Endothelial cell of umbilical vein (primary cell): ENCODE data around the gene UPF2. TPM values are rescaled to one million over a fixed set of nuclear protein-coding genes. Genes with fewer than 3 reads are reported as not detected.
A peak's percentile ranks its signal among the peaks of the same experiment; 100 is the strongest.

Experiments
- BruUV-seq: library from RNA; stranded (reverse); fragments of 400-500 nt; replicated peaks from 2 replicates; lab custom pipeline; 2021; lab: Mats Ljungman, UMichigan
- CTCF ChIA-PET: fragments of 300-600, 350-600 bp; sonication (Branson Sonifier 250); formaldehyde crosslinking; loops from one replicate; lab custom pipeline; 2021; ENCODE audit warnings: antibody characterized with exemption, inconsistent platforms; lab: Charles Lee
- POLR2A ChIA-PET: fragments of 300-600, 350-600 bp; sonication (Branson Sonifier 250); formaldehyde crosslinking; loops from one replicate; lab custom pipeline; 2021; ENCODE audit warnings: antibody characterized with exemption, inconsistent platforms; lab: Charles Lee
- DNase-seq: peaks from one replicate; pipeline ENCODE4 v3.0.0-alpha.2; 2011; ENCODE audit warnings: low read depth, low spot score
- FAIRE-seq: peaks from 2 replicates; lab custom pipeline; 2011; peaks lifted over from hg19 to GRCh38; lab: Jason Lieb, UNC
- H2AFZ ChIP-seq: 2 replicates; pipeline ENCODE4 v1.6.0; 2012; ENCODE audit warnings: low read depth, low read length, control low read depth, inconsistent platforms
- H3K27ac ChIP-seq: 2 replicates; pipeline ENCODE4 v1.5.1; 2011; ENCODE audit warnings: low read depth, mild to moderate bottlenecking, control low read depth, low read length, moderate library complexity; ENCODE audit not compliant: insufficient read depth
- H3K27me3 ChIP-seq, 2 experiments: 2 replicates each; pipeline versions ENCODE4 v1.6.0 to v1.6.1; 2011; ENCODE audit warnings: low read length in 2 of 2, mixed read lengths in 1 of 2; ENCODE audit not compliant: control insufficient read depth in 2 of 2, insufficient read depth in 2 of 2
- H3K36me3 ChIP-seq, 2 experiments: 2 replicates in 1 of 2; 3 replicates in 1 of 2; pipeline ENCODE4 v1.5.1; 2011; ENCODE audit warnings: low read length in 2 of 2, mild to moderate bottlenecking in 1 of 2, moderate library complexity in 1 of 2; ENCODE audit not compliant: control insufficient read depth in 2 of 2, insufficient read depth in 2 of 2; ENCODE audit errors: extremely low read depth in 1 of 2
- H3K4me1 ChIP-seq: 3 replicates; pipeline ENCODE4 v1.5.1; 2011; ENCODE audit warnings: mild to moderate bottlenecking, low read length; ENCODE audit not compliant: control insufficient read depth, insufficient read depth; ENCODE audit errors: extremely low read depth
- H3K4me2 ChIP-seq: 2 replicates; pipeline ENCODE4 v1.6.1; 2011; ENCODE audit warnings: low read length, control low read depth, mixed read lengths; ENCODE audit not compliant: insufficient read depth
- H3K4me3 ChIP-seq, 3 experiments: fragments of 200-600 bp in 1 of 3; sonication (generic), shearing (Covaris generic) in 1 of 3; replicated peaks in 1 of 3; 2 replicates each; pipeline ENCODE4 v1.5.1; 2011 to 2016; ENCODE audit warnings: control low read depth in 3 of 3, low read length in 3 of 3, mild to moderate bottlenecking in 2 of 3, inconsistent platforms in 1 of 3, low read depth in 1 of 3, moderate library complexity in 1 of 3; ENCODE audit not compliant: insufficient read depth in 1 of 3
- H3K79me2 ChIP-seq: 2 replicates; pipeline ENCODE4 v1.6.0; 2012; ENCODE audit warnings: low read length, inconsistent platforms; ENCODE audit not compliant: control insufficient read depth, insufficient read depth
- H3K9ac ChIP-seq: replicated peaks from 2 replicates; pipeline ENCODE3; 2011; ENCODE audit warnings: low read length, control low read depth; ENCODE audit not compliant: insufficient read depth; ENCODE audit errors: extremely low read depth
- H3K9me1 ChIP-seq: replicated peaks from 3 replicates; pipeline ENCODE4 v1.6.0; 2011; ENCODE audit warnings: mild to moderate bottlenecking, low read length; ENCODE audit not compliant: control insufficient read depth, insufficient read depth; ENCODE audit errors: extremely low read depth
- H3K9me3 ChIP-seq: replicated peaks from 2 replicates; pipeline ENCODE4 v1.5.1; 2012; ENCODE audit warnings: low read length, inconsistent platforms; ENCODE audit not compliant: control insufficient read depth, insufficient read depth
- H4K20me1 ChIP-seq: replicated peaks from 2 replicates; pipeline ENCODE3; 2011; ENCODE audit warnings: mild to moderate bottlenecking, low read length; ENCODE audit not compliant: control insufficient read depth, insufficient read depth; ENCODE audit errors: extremely low read depth
- EZH2 ChIP-seq: IDR thresholded peaks from 2 replicates; pipeline ENCODE4 v1.6.1; 2012; ENCODE audit warnings: borderline replicate concordance, low read depth, mild to moderate bottlenecking, moderate library complexity, low read length, inconsistent platforms; ENCODE audit not compliant: severe bottlenecking
- FOS ChIP-seq: IDR thresholded peaks from 2 replicates; pipeline ENCODE4 v1.6.1; 2011; ENCODE audit warnings: mild to moderate bottlenecking, low read length, moderate library complexity, borderline replicate concordance; ENCODE audit not compliant: insufficient read depth
- GATA2 ChIP-seq: IDR thresholded peaks from 2 replicates; pipeline ENCODE4 v1.7.0; 2011; ENCODE audit warnings: low read depth, mild to moderate bottlenecking, moderate library complexity, mixed read lengths, low read length; ENCODE audit not compliant: insufficient read length, insufficient read depth
- JUN ChIP-seq: IDR thresholded peaks from 2 replicates; pipeline ENCODE4 v1.6.1; 2011; ENCODE audit warnings: borderline replicate concordance, low read depth; ENCODE audit not compliant: insufficient read length, insufficient read depth
- MYC ChIP-seq: IDR thresholded peaks from one replicate; pipeline ENCODE4 v1.6.1; 2011; ENCODE audit warnings: mild to moderate bottlenecking, low read depth, low read length
- POLR2A ChIP-seq: IDR thresholded peaks from 2 replicates; pipeline ENCODE4 v1.6.1; 2012; ENCODE audit warnings: low read depth, mild to moderate bottlenecking, control low read depth, low read length
- POLR2AphosphoS5 ChIP-seq: IDR thresholded peaks from 2 replicates; pipeline ENCODE4 v1.6.1; 2012; ENCODE audit warnings: low read depth, mild to moderate bottlenecking, control low read depth, low read length, moderate library complexity; ENCODE audit not compliant: insufficient read depth
- dilution Hi-C: fragments of 300-500 bp; cut with MboI; formaldehyde crosslinking; loops from one replicate; pipeline ENCODE4 v1.15.0; 2019; ENCODE audit warnings: low sequenced_read_pairs; ENCODE audit not compliant: extremely low pct_ligation_motif_present
- intact Hi-C: fragments of 100-400 bp; cut with micrococcal nuclease; formaldehyde crosslinking; loops from one replicate; pipeline ENCODE4 v1.10.0; 2022
- polyA plus RNA-seq, 4 experiments: library from polyadenylated mRNA; depleted of rRNA in 3 of 4; stranded (reverse) in 3 of 4; unstranded in 1 of 4; fragments of >200 nt; gene quantifications; 2 replicates each; pipeline versions ENCODE4 v1.2.1 to v1.2.3, GENCODE V29; 2011 to 2012; ENCODE audit warnings: missing spikeins in 1 of 4
- total RNA-seq: library from RNA; stranded (reverse); gene quantifications from 2 replicates; pipeline ENCODE4 v1.2.3, GENCODE V29; 2021
- TF ChIP-seq, protein P1 (sequence below), 2 donors: IDR thresholded peaks; 1 replicate in 1 of 2; 2 replicates in 1 of 2; pipeline ENCODE4 v1.5.1; 2011; ENCODE audit warnings: low read length in 2 of 2, mild to moderate bottlenecking in 2 of 2, moderate library complexity in 2 of 2, control low read depth in 1 of 2, inconsistent platforms in 1 of 2, low read depth in 1 of 2; ENCODE audit not compliant: insufficient read depth in 1 of 2; ENCODE audit errors: extremely low read depth in 1 of 2
- TF ChIP-seq, protein P2 (sequence below): IDR thresholded peaks from 2 replicates; pipeline ENCODE4 v1.6.1; 2011; ENCODE audit not compliant: insufficient read depth, insufficient read length

UPF2 gene
- total and polyA plus RNA-seq, 2 donors (not counting 3 experiments of a cell fraction or from before 2014, with no cell fraction given), result 4.8 to 27.7 TPM

DNA sequence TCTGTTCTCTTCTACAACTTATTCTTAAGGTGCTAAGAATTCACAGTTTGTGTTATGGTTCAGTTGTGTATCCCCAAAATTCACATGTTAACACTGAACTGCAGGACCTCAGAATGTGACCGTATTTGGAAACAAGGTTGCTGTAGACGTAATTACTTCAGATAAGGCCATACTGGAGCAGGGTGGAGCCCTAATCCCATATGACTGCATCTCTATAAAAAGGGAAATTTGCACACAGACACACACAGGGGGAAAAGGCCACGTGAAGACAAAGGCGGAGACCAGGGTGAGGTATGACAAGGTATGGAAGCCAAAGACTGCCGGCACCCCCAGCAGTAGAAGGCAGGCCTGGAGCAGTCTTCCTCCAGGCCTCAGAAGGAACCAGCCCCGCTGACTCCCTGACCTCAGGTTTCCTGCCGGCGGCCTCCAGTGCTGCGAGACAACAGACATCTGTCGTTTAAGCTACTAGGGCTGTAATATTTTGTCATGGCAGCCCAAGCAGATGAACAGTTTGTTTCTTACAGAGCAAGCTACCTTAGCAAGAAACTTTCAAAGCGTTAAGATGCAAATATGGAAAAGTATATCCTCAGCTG lies 120.7 kb downstream of the UPF2 start:
- Histone ChIP-seq H3K9me1 (no peaks in the 10 kb centered on the region), H2AFZ (no peak overlapping the region), H3K27ac (no peak overlapping the region), H3K9me3 (no peaks in the 10 kb centered on the region), H3K4me1 (peaks cover 7% of the 10 kb centered on the region), H3K36me3 (peaks cover 5 to 12% of the 10 kb centered on the region in 2 experiments), H3K79me2 (no peaks in the 10 kb centered on the region), H3K9ac (no peak overlapping the region), H3K4me2 (no peak overlapping the region), H4K20me1 (no peaks in the 10 kb centered on the region), H3K27me3 (no peaks in the 10 kb centered on the region), H3K4me3 (no peak overlapping the region)
- DNase-seq (peak; percentile 50), FAIRE-seq (peak; percentile 90)
- POLR2A ChIA-PET, result no interaction called here
- intact Hi-C loops (loop anchor here (5.0 kb wide), 2 partner anchors 100 to 130 kb away; partner anchors contain the start of gene PROSER2), dilution Hi-C loops (no loop called here)
- no TSS peak for BruUV-seq
- TF ChIP-seq EZH2 (no peak), JUN (no peak), FOS (no peak), POLR2A (no peak), GATA2 (no peak), MYC (no peak), POLR2AphosphoS5 (no peak)
- TF ChIP-seq, protein P1, sequence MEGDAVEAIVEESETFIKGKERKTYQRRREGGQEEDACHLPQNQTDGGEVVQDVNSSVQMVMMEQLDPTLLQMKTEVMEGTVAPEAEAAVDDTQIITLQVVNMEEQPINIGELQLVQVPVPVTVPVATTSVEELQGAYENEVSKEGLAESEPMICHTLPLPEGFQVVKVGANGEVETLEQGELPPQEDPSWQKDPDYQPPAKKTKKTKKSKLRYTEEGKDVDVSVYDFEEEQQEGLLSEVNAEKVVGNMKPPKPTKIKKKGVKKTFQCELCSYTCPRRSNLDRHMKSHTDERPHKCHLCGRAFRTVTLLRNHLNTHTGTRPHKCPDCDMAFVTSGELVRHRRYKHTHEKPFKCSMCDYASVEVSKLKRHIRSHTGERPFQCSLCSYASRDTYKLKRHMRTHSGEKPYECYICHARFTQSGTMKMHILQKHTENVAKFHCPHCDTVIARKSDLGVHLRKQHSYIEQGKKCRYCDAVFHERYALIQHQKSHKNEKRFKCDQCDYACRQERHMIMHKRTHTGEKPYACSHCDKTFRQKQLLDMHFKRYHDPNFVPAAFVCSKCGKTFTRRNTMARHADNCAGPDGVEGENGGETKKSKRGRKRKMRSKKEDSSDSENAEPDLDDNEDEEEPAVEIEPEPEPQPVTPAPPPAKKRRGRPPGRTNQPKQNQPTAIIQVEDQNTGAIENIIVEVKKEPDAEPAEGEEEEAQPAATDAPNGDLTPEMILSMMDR (IDR thresholded peaks at IDR 0.05; ENCODE audit: extremely low read depth in 1 of 2, insufficient read depth in 1 of 2, low read depth in 1 of 2, low read length in 2 of 2), result no peak
- TF ChIP-seq, protein P2, sequence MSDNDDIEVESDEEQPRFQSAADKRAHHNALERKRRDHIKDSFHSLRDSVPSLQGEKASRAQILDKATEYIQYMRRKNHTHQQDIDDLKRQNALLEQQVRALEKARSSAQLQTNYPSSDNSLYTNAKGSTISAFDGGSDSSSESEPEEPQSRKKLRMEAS, result no peak
- CTCF ChIA-PET, result interaction anchor here (0.8 to 1.2 kb wide), 4 partner anchors 8 to 139 kb away, joined by 3 to 7 read pairs (median 4); no protein-coding TSS in a partner anchor
